ENCODE measurements around the gene CNIH3.

GRCh38 chr1:224681816-224682215 is 65.7 kb downstream of the CNIH3 start:
- TF ChIP-seq, protein P1, sequence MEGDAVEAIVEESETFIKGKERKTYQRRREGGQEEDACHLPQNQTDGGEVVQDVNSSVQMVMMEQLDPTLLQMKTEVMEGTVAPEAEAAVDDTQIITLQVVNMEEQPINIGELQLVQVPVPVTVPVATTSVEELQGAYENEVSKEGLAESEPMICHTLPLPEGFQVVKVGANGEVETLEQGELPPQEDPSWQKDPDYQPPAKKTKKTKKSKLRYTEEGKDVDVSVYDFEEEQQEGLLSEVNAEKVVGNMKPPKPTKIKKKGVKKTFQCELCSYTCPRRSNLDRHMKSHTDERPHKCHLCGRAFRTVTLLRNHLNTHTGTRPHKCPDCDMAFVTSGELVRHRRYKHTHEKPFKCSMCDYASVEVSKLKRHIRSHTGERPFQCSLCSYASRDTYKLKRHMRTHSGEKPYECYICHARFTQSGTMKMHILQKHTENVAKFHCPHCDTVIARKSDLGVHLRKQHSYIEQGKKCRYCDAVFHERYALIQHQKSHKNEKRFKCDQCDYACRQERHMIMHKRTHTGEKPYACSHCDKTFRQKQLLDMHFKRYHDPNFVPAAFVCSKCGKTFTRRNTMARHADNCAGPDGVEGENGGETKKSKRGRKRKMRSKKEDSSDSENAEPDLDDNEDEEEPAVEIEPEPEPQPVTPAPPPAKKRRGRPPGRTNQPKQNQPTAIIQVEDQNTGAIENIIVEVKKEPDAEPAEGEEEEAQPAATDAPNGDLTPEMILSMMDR (optimal IDR thresholded peaks at IDR 0.05 in 1 of 3, IDR thresholded peaks at IDR 0.05 in 1 of 3, conservative IDR thresholded peaks at IDR 0.05 in 1 of 3; ENCODE audit: extremely low read depth in 1 of 3, insufficient read depth in 2 of 3, low read length in 3 of 3), result no peak
- TF ChIP-seq EZH2 (IDR thresholded peaks at IDR 0.05; ENCODE audit: low read length), result no peak

Data from keratinocyte (primary cell).